ENCODE data around the gene INTS11. TPM values are rescaled to one million over a fixed set of nuclear protein-coding genes. Genes with fewer than 3 reads are reported as not detected.

The INTS11 gene
- total RNA-seq, 1 experiment from 2014 or later = 48.4 TPM

- no peak for DNase-seq (ENCODE audit: low spot score)
Observed at GRCh38 chr1:1312450-1313314, 11.8 kb downstream of the INTS11 start.

GRCh38 chr1:1311107-1312104, 13.1 kb downstream of the INTS11 start:
- no peak for DNase-seq (ENCODE audit: low spot score)

- no peak for DNase-seq (ENCODE audit: low spot score)
Observed at GRCh38 chr1:1310476-1311053, 13.9 kb downstream of the INTS11 start.

GRCh38 chr1:1310109-1310385, 14.4 kb downstream of the INTS11 start:
- DNase-seq (ENCODE audit: low spot score) = no peak

- DNase-seq (ENCODE audit: low spot score) = no peak
Observed at GRCh38 chr1:1309251-1310108, 15.0 kb downstream of the INTS11 start.

- no peak for DNase-seq (ENCODE audit: low spot score)
Observed at GRCh38 chr1:1308756-1309250, 15.7 kb downstream of the INTS11 start.

- peak; percentile 74 for DNase-seq (ENCODE audit: low spot score)
Observed at GRCh38 chr1:1307923-1308755, 16.3 kb downstream of the INTS11 start, which contains the start of the genes ACAP3 and PUSL1. TSS of gene ACAP3 (minus strand) at chr1:1307930. CDS start at chr1:1307815, 115 bp downstream. TSS of gene PUSL1 (plus strand) at chr1:1308597. CDS start at chr1:1308644, 47 bp downstream.

- no peak for DNase-seq (ENCODE audit: low spot score)
Observed at GRCh38 chr1:1307261-1307922, 17.1 kb downstream of the INTS11 start.

- no peak for DNase-seq (ENCODE audit: low spot score)
Observed at GRCh38 chr1:1306661-1307260, 17.7 kb downstream of the INTS11 start.

- DNase-seq (ENCODE audit: low spot score) = no peak
Observed at GRCh38 chr1:1306070-1306660, 18.3 kb downstream of the INTS11 start.

- peak; percentile 81 for DNase-seq (ENCODE audit: low spot score)
Observed at GRCh38 chr1:1305300-1306069, 19.0 kb downstream of the INTS11 start.

- peak; percentile 67 for DNase-seq (ENCODE audit: low spot score)
Observed at GRCh38 chr1:1304331-1305299, 19.8 kb downstream of the INTS11 start.

GRCh38 chr1:1303736-1304135, 20.7 kb downstream of the INTS11 start:
- DNase-seq (ENCODE audit: low spot score) = no peak

GRCh38 chr1:1302951-1303509, 21.4 kb downstream of the INTS11 start:
- no peak for DNase-seq (ENCODE audit: low spot score)

GRCh38 chr1:1302006-1302430, 22.4 kb downstream of the INTS11 start:
- DNase-seq (ENCODE audit: low spot score) = no peak

- DNase-seq (ENCODE audit: low spot score) = no peak
Observed at GRCh38 chr1:1300352-1300739, 24.1 kb downstream of the INTS11 start.

Data from A172 (cell line).